Stimulated activated CD8-positive, alpha-beta memory T cell treated with anti-CD3 and anti-CD28 coated beads, Interleukin-4, amount 100 ng/mL, for 4 hours (primary cell): ENCODE measurements around the gene KRT78.

Experiments
- DNase-seq, 2 donors: peaks; one replicate each; pipeline ENCODE4 v3.0.0-alpha.2; 2020; ENCODE audit warnings: low read depth in 2 of 2, low spot score in 1 of 2

The KRT78 gene

GRCh38 chr12:52812749-52813148, 36.0 kb downstream of the KRT78 start:
- no peak for DNase-seq

GRCh38 chr12:52812073-52812400, 36.8 kb downstream of the KRT78 start:
- no peak for DNase-seq

- no peak for DNase-seq
Measured at GRCh38 chr12:52811191-52812072, 37.4 kb downstream of the KRT78 start.

GRCh38 chr12:52810554-52810953, 38.2 kb downstream of the KRT78 start:
- DNase-seq, result no peak

- DNase-seq, result no peak
Measured at GRCh38 chr12:52809166-52809565, 39.6 kb downstream of the KRT78 start.

- DNase-seq, result no peak
Measured at GRCh38 chr12:52808573-52809160, 40.1 kb downstream of the KRT78 start.

- DNase-seq, result no peak
Measured at GRCh38 chr12:52807544-52808470, 41.0 kb downstream of the KRT78 start.

GRCh38 chr12:52806821-52807543, 41.8 kb downstream of the KRT78 start:
- DNase-seq, result no peak

- no peak for DNase-seq
Measured at GRCh38 chr12:52806169-52806811, 42.5 kb downstream of the KRT78 start.

GRCh38 chr12:52805739-52806138, 43.1 kb downstream of the KRT78 start:
- no peak for DNase-seq

- DNase-seq, result no peak
Measured at GRCh38 chr12:52805000-52805399, 43.8 kb downstream of the KRT78 start.

- DNase-seq, result no peak
Measured at GRCh38 chr12:52802442-52802841, 46.4 kb downstream of the KRT78 start.

GRCh38 chr12:52801773-52802172, 47.0 kb downstream of the KRT78 start:
- DNase-seq, result no peak

GRCh38 chr12:52800259-52800917, 48.4 kb downstream of the KRT78 start:
- DNase-seq, result no peak

- DNase-seq, result no peak
Measured at GRCh38 chr12:52799505-52800211, 49.1 kb downstream of the KRT78 start.

GRCh38 chr12:52798671-52799504, 49.9 kb downstream of the KRT78 start:
- no peak for DNase-seq

- no peak for DNase-seq
Measured at GRCh38 chr12:52798003-52798670, 50.7 kb downstream of the KRT78 start.

- no peak for DNase-seq
Measured at GRCh38 chr12:52797529-52797894, 51.3 kb downstream of the KRT78 start.
